Activated effector memory CD4-positive, alpha-beta T cell treated with anti-CD3 and anti-CD28 coated beads, Interleukin-2, amount 50 U/mL, for 16 hours (primary cell): Measurements from ENCODE around the gene BLNK.

Experiments
- DNase-seq: peaks from one replicate; pipeline ENCODE4 v3.0.0-alpha.2; 2020

BLNK gene

DNA sequence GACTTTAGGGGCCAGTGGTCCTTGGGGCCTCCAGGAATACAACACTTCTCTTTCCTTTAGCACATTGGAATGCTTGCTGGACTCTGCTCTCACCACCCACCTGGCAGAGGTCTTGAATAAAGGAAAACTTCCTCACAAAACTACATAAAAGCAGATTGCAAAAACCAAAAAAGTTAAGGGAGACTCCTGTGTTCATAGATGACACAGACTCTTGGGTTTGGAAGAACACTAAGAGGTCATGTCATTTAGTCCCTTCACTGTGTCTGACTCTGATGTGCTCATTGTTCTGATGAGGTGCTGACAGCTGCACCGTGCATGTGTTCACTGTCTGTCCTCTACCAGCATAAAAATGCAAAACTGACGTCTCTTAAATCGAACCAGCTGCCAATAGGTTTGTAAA lies 11.4 kb downstream of the BLNK start:
- no peak for DNase-seq

DNA sequence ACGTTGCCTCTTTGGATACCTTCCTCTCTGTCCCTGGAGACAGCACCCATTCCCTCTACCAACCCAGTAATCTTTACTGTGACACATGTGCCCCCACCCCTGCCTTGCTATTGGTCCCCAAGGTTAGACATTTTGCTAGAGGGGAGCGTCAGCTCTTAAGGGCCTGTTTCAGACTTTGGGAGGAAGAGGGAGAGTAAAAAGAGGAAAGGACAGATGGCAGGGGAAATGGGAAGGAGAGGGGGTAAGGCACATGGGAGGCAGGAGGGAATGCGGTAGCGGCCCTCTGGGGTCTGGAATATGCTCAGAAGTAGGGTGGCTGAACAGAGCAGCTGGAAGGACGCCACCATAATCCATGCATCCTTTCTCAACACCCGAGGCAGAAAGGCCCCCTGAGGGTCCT lies 12.2 kb downstream of the BLNK start:
- DNase-seq, result no peak

DNA sequence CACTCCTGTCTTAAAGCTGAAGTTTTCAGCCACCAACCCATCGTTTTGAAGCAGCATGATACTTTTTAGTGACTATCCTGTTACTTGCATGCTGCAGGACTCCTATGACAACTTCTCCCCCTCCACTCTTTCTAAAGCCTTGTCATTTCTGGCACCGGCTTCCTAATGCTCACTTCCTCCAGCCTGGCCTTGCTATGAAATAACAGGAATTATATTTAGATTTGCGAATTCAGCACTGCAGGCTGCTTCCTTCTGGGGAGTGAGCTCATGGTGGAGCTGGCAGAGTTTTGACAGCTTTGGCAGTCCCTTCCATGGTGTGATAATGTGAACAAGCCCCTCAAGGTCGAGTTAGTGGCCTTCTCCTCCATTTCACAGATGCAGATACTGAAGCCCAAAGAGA lies 13.4 kb downstream of the BLNK start:
- DNase-seq, result no peak

DNA sequence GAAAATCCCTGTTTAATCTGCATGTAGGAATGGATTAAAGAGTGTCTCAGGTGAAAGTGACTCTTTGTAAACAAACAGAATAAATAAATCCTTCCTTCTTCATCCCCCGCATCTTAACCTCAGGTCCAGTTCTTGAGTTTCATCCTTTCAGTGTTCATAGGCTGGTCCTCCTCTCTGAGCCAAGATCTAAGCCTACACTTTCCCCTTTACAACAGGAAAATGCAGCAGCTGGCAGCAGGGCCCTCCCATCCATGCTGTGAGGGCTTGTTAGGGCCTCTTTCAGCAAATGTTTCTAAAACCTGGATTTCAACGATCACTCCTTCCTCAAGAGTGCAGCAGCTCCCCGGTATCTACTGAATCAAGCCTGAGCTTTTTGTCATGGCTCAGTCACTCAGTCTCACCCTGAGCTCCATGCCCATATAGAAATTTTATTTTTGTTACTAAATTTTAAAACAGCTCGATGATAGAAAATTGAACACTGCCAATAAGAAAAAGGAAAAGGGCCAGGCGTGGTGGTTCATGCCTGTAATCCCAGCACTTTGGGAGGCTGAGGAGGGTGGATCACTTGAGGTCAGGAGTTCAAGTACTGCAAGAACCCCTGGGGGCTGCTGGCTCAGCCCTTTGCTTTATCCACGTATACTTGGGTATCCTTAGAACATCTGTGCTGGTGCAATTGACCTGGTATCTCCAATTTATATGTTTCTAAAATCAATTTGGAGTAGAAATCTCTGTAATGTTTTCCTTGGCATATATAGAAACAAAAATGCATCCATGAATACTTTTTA lies 15.6 kb downstream of the BLNK start:
- DNase-seq, result no peak

DNA sequence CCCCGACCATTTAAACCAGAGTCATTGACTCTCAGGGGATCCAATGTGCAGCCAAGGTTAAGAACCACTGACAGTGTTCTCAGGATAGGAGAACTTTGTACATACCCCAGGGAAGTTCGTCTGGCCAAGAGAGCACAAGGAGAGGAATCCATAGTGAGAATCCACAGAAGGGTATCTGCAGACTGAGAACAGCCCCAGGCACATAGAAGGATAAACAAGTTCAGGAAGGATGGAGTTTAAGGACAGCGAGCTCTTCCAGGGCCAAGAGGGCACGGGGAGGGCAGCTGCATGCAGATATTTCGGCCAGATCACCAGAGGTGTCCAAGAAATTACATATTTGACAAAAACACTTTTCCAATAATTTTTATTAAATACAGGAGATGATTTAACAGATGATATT lies 16.4 kb downstream of the BLNK start:
- no peak for DNase-seq

DNA sequence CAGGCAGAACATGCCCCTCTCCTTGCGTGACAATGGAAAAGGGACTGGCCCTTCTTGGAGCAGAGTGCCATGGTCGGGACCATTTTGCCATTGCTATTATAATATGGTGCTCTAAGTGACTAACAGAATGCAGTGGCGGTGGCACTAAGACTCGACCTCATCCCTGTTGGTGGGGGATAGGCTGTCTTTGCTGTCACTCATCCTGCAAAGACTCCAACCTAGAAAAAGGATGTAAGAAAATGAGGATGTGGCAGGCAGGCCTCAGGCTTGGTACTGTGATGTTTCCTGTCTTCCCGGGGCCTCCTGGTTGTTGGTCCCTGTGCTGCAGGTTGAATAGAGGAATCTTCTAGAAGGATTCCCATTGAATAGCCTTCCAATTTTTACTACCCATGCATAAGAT lies 18.6 kb downstream of the BLNK start:
- no peak for DNase-seq

DNA sequence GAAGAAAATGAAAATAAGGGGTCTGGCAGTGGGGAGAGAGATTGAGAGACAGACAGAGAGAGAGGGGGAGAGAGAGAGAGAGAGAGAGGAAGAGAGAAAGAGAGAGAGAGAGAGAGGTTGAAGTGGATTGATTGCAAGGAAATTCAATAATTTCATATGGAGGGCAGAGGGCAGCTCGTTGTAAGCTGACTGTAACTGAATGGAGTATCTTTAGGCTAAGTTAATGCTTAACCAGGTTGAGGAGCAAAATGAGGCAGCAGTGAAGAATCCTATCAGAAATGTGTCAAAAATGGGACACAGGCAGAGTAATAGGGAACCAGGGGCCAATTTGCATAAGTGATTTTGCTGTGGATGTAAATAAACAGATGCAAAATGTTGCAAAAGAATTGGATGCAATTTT lies 21.0 kb downstream of the BLNK start:
- no peak for DNase-seq

DNA sequence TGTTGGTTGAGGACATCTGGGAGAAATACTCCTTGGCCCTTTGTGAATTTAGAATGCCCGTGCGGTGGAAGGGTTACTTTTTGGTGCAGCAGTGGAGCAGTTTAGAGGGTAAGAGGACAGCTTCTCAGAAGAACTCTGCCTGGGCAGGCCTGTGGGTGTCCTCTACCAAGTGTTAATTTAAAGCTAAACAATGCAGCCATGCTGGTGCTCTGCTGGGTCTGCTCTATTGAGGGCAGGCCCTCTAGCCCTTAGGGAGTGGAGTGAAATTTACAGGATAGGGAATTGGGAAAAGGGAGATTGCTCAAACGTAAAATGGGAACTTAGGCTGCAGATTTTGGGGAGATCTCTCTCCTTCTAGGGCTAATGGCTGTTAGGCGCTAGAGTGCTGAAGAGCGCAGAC lies 22.1 kb downstream of the BLNK start:
- no peak for DNase-seq

DNA sequence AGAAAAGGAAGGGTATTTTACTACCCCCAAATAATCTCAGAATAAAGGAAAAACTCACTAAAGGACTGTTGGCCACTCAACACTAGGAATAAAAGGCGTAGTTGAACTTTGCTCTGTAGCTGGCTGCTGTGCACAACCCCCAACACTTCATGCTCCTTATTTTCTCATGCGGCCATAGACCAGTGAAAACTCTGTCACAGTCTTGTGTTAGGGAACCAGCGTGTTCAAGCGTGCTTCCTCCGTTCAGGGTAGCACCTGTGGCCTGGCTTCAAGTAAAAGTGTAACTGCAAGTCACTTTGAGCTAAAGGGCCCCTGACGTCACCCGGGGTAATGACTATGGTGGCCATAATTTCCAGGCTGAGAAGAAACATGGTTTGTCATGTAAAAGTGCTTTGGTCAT lies 27.0 kb downstream of the BLNK start:
- no peak for DNase-seq

DNA sequence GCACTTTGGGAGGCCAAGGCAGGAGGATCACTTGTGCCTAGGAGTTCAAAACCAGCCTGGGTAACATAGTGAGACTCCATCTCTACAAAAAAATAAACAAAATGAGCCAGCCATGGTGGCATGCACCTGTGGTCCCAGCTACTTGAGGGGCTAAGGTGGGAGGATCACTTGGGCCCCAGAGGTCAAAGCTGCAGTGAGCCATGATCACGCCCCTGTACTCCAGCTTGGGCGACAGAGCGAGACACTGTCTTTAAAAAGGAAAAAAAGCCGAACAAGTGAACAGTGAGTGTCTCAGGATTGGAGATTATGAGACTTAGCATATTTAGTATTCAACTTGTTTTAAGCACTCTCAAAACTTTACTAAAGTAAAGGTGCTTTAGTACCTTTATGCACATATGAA lies 28.1 kb downstream of the BLNK start:
- DNase-seq, result no peak

DNA sequence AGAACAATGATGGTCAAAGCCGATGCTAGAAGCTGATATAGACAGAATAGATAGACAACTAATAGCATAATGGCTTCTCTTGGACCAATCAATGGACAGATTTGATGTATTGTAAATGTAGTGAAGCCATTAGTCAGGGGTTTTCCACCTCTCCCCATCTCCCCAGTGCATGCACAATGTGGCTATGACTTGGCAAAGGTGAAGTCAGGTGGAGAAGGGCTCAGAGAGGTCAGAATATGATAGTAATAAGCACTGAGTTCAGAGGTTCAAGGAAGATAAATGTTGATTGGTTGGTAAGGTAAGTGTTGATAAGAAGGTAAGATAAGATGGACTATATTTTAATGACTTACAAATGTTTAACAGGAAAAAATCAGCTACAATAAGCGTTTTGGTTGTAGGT lies 28.5 kb downstream of the BLNK start:
- DNase-seq, result no peak

DNA sequence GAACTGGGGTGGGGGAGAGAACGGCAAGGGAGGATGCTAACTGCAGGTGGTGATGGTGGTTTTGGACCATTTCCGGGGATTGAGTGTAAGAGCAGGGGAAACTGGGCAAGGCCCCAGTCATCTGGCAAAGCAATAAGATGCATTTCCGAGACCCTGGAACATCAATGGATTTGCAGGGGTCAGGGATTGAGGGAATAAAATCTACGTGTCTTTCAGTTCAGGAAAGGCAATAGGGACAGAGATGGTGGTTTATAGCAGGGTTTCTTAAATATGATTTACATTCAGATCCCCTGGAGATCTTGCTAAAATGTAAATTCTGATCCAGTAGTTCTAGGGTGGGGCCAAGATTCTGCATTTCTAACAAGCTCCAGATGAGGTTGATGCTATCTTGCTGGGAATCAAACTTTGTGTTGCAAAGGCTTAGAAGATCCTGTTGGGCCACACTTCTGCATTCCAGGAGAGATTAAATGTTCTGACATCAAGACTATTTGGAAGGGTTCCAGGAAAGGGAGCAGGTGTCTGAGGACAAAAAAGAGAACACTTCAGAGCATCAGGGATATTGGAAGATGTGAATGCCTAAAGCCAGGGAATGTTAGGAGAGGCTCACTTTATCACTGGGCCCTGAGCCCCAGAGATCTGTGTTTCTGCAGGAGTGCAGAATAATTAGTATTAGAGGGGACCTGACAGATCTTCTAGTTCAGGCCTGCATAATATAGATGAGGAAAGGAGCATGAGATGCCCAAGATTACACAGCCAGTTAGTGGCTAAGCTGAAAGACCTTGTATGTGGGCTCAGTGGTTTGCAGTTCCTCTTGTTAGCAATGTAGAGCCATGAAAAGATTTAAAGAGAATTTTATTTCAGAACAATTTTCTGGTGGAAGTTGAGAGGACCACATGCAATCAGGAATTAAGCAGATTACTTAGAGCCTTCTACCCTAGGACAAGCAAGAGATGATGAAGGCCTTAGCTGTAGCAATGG lies 32.4 kb downstream of the BLNK start:
- no peak for DNase-seq

DNA sequence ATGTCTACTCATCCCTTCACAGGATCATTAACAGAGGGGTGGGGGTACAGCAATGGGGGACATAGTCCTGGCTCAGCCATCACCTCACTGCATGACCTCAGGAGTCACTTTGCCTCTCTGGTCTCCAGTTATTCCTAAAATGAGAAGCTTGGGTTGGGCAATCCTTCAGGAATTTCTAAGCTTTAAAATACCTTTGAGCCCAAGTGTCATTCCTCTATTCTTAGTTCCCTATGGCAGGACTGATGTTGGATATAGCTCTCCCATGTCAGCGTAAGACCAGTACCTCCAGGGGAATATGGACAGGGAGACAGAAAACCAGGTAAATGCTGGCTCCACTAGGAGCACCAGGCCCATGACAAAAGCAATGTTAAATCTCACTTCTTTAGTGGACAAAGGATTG lies 34.5 kb downstream of the BLNK start:
- no peak for DNase-seq

DNA sequence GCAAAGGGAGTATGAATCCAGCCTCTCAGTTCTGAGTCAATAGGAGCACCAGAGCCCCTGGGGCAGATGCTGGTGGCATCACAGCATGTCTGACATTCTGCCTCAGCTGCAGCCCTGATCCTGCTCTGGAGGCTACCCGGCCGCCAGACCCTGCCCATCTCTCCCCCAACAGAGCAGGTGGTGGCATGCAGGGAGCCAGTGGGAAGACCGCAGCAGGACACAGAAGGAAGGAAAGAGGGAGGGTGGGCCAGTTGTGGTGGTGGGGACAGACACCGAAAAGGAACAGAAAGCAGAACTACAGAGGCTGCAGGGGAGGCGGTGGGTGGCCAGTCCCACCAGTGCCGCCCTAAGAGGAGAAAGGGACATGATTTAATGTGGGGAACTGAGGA lies 35.3 kb downstream of the BLNK start:
- no peak for DNase-seq

DNA sequence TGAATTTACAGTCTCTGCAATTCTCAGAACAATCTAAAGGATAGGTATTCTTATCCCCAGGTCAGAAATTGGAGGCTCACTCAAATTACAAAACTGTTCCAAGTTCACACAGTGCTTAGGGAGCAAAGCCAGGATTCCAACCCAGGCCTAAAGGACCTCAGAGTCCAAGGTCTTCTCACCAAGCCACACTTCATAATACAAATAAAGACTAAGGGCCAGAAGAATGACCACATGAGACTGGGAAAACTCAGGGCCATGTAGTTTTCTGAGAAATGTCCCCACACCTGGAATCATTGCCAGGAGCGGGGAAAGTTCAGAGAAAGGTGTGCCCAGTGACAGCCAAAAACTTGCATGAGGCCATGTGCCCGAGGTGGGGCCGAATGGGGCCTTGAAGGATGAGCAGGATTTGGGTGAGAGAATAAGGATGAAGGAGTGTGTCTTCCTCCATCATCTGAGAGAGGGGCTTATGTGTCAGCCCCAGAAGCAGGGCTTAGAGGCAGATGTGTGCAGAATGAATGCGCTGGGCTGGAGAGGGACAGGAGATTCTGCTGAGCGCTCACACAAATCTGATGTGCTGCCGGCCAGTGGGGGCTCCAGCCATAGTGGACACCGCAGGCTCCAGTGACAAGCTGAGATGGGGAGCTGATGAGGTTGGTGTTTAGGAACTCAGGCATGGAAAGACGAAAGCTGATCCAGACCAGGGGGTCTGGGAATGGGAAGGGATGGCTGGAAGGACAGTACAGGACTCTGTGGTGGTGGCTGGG lies 35.9 kb downstream of the BLNK start:
- DNase-seq, result no peak

DNA sequence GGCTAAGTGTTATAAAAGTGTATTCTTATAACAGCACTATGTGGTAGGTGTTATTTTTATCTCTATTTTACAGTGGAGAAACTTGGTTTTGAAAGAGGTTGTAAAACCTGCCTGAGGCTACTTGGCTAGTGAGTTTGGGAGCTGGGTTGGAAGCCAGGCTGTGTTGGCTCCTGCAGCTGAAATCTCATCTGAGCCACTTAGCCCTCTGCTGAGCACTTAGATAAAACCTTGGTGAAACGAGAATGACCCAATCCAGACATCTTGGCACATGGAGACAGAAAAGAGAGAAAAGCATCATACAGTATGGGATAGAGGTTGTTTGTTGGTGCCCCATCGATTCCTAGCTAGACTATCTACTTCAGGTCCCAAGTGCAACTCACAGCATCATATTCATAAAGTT lies 37.4 kb downstream of the BLNK start:
- no peak for DNase-seq

DNA sequence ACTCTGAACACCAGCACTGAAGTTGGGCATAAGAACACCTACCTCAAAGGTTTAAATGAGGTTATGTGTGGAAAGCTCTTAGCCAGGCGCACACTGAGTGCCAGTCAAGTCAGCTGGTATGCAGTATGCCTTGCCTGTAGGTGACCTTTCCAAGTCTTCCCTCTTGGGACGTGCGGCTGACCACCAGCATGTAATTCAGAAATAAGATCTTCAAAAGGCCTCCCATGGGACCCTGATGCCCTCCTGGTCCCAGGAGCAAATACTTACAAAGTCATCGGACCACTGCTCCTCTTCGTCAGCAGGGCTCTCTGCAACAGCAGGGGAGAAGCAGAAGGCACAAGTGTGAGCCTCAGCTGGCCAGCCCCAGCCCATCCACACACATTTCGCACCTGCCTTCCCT lies 40.8 kb downstream of the BLNK start:
- no peak for DNase-seq

DNA sequence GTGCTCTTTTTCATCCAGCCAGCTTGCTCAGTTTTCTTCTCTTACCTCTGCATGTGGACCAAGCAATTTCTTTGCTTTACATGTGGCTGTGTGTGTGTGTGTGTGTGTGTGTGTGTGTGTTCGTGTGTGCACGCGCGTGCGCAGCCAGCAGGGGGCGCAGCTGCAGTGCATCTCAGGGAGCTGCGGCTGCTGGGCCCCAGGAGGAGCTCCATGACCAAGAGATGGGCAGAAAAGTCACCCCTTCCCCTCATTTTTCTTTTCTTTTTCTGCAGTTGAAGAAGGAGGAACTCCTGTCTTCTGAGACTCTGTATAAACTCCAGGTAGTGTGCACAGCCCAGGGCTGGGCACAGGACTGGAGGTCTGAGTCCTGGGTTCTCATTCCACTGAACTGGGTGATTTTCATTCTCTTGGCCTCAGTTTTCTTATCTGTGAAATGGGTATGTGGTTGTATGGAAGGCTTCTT lies 41.8 kb downstream of the BLNK start:
- peak; percentile 88 for DNase-seq

DNA sequence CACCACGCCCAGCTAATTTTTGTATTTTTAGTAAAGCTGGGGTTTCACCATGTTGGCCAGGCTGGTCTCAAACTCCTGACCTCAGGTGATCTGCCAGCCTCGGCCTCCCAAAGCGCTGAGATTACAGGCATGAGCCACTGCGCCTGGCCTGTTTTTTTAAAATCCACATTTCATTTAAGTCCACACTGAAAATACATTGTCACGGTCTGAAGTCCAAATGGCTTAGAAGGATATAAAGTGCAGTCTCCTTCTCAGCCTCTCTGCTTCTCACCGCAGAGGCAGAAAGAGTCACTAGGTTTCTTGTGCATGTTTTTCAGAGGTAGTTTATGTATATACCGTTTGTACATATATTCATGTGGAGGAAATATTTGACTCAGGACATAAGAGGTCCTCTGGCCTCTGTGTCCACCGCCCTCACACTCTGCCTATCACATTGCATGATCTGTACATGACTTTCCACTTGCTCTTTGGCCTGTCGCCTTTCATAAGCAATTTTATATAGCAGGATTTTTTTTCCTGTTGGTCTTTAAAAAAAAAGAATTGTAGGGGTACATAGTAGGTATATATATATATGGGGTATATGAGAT lies 42.9 kb downstream of the BLNK start:
- no peak for DNase-seq

DNA sequence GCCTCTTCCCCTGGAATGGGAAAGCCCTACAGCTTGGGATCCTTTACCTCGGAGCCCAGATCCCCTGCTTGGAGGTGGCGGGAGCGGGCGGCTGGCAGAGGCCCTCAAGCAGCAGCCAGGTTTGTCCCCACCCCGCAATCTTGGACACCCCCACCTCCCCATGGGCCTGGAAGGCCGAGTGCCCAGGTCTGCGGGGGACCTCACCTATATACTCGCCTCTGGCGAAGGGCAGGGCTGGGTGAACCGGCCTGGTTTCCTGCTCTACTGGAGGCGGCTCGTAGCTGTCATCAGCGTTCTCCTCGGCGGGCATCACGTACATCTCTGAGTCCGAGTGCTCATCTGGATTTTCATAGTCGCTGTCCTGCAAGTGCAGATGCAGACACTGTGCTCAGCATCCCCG lies 44.2 kb downstream of the BLNK start:
- no peak for DNase-seq

DNA sequence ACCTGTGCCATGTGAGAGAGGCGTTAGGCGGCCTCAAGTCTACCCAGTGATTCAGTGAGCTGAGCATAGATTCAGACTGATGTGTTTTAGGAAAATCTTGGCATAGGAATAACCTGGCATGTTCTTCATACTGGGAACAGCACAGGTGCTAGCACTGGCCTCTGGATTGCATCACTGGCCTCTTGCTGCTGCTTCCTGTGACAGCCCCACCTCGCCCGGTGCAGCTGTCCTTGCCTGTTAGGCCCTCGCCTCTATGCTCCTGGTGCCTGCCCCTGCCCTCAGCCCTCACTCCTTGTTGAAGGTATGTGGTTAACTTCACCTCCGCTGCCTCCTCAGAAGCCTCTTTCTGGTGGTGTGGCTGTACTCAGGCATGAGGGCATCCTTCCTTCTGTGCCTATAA lies 46.2 kb downstream of the BLNK start:
- no peak for DNase-seq

DNA sequence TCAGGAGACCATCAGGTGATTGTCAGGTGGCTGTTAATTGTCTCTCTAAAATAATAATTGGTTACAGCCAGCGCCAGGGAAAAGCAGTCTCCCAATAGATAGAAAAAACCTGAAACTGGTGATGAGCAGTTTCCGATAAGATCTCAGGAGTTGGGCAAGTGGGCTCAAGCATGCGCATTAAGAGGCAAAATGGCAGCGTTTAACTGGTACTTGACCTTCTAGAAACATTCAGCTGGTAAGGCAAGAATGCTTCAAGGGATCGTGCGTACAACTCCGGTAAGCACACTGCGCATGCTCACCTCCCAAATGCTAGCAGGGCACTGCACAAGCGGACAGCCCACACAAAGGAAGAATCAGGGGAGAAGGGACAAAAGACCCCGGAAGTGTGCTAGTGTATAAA lies 48.5 kb downstream of the BLNK start:
- no peak for DNase-seq

DNA sequence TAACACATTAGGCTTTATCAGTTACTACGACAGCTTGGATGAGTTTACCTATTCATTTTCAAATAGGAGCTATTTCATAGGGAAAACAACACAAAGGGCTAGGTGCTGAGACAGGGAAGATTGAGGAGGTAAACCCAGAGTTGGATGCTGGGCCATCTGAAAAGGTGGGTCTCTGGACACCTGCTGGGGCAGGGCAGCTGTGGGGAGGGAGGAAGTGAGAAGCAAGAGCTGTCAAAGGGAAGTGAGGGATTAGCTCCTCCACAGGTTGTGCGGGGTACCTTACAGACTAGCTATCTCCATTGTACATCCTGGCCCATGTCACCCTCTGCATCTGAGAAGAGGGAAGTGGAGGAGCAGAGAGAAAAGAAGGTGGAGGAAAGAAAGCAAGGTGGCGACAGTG lies 48.9 kb downstream of the BLNK start:
- no peak for DNase-seq
